PC-9 (cell line): ENCODE results near the gene TSGA10.

Experiments used
- EZH2 ChIP-seq: fragments of 200-600 bp; sonication (generic); IDR thresholded peaks from 2 replicates; pipeline ENCODE4 v1.8.0; 2017; ENCODE audit warnings: antibody characterized with exemption, low read depth
- TF ChIP-seq, protein P1 (sequence below): fragments of 200-600 bp; sonication (generic); conservative IDR thresholded peaks from 2 replicates; pipeline ENCODE4 v1.6.1; 2017; ENCODE audit warnings: mixed run types, antibody characterized with exemption, mild to moderate bottlenecking, moderate library complexity

DNA sequence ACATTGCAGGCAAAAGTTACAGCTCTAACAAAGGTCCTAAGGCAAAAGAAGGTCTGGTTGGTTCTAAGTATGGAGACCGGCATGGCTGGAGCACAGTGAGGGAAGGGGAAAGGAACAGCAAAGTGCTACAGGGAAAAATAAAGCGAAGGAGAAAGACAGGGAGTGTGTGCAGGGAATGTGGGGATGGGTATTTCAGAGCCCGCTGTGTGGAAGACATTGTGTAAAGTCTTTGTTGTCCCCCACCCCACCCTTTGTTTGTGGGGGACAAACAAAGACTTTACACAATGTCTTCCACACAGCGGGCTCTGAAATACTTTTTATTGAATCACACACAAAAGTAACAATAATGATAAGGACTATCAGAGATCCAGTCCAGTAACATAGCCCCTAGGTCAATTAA is 42.1 kb downstream of the TSGA10 start:
- TF ChIP-seq, protein P1, sequence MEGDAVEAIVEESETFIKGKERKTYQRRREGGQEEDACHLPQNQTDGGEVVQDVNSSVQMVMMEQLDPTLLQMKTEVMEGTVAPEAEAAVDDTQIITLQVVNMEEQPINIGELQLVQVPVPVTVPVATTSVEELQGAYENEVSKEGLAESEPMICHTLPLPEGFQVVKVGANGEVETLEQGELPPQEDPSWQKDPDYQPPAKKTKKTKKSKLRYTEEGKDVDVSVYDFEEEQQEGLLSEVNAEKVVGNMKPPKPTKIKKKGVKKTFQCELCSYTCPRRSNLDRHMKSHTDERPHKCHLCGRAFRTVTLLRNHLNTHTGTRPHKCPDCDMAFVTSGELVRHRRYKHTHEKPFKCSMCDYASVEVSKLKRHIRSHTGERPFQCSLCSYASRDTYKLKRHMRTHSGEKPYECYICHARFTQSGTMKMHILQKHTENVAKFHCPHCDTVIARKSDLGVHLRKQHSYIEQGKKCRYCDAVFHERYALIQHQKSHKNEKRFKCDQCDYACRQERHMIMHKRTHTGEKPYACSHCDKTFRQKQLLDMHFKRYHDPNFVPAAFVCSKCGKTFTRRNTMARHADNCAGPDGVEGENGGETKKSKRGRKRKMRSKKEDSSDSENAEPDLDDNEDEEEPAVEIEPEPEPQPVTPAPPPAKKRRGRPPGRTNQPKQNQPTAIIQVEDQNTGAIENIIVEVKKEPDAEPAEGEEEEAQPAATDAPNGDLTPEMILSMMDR = no peak
- TF ChIP-seq EZH2 = no peak
